ENCODE data around the gene SLC44A4.

SLC44A4 gene

GRCh38 chr6:31896493-31896855, 17.7 kb upstream of the SLC44A4 start:
- Histone ChIP-seq H3K79me2 (ENCODE audit: insufficient read depth, low read length) (no peaks in the 10 kb centered on the region), H3K9me3 (ENCODE audit: low read length) (no peaks in the 10 kb centered on the region), H3K4me1 (ENCODE audit: insufficient read depth, low read length, severe bottlenecking) (peaks cover 41% of the 10 kb centered on the region), H3K4me3 (ENCODE audit: low read depth, low read length, poor library complexity, severe bottlenecking) (peak overlapping the region; percentile 69), H3K9me2 (ENCODE audit: low read depth, low read length) (no peaks in the 10 kb centered on the region), H4K20me1 (ENCODE audit: insufficient read depth, low read length) (no peaks in the 10 kb centered on the region), H3K27me3 (ENCODE audit: insufficient read depth, low read length) (no peaks in the 10 kb centered on the region), H3K36me3 (ENCODE audit: insufficient read depth, low read length) (peaks cover 36% of the 10 kb centered on the region; the same call in 1 of the 2 replicates), H2AFZ (ENCODE audit: low read length) (no peak overlapping the region), H3K27ac (ENCODE audit: low read depth, low read length, poor library complexity, severe bottlenecking) (peak overlapping the region; percentile 64), H3F3A (ENCODE audit: insufficient read depth, low read length) (no peaks in the 10 kb centered on the region), H3K4me2 (ENCODE audit: low read length) (peak overlapping the region; percentile 91), H3K9ac (ENCODE audit: low read length) (peak overlapping the region; percentile 86)
- TF ChIP-seq, protein P1, sequence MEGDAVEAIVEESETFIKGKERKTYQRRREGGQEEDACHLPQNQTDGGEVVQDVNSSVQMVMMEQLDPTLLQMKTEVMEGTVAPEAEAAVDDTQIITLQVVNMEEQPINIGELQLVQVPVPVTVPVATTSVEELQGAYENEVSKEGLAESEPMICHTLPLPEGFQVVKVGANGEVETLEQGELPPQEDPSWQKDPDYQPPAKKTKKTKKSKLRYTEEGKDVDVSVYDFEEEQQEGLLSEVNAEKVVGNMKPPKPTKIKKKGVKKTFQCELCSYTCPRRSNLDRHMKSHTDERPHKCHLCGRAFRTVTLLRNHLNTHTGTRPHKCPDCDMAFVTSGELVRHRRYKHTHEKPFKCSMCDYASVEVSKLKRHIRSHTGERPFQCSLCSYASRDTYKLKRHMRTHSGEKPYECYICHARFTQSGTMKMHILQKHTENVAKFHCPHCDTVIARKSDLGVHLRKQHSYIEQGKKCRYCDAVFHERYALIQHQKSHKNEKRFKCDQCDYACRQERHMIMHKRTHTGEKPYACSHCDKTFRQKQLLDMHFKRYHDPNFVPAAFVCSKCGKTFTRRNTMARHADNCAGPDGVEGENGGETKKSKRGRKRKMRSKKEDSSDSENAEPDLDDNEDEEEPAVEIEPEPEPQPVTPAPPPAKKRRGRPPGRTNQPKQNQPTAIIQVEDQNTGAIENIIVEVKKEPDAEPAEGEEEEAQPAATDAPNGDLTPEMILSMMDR (IDR thresholded peaks at IDR 0.05; ENCODE audit: low read length), result no peak
- TF ChIP-seq EZH2 (IDR thresholded peaks at IDR 0.05; ENCODE audit: borderline replicate concordance, low read length), result no peak

DNA sequence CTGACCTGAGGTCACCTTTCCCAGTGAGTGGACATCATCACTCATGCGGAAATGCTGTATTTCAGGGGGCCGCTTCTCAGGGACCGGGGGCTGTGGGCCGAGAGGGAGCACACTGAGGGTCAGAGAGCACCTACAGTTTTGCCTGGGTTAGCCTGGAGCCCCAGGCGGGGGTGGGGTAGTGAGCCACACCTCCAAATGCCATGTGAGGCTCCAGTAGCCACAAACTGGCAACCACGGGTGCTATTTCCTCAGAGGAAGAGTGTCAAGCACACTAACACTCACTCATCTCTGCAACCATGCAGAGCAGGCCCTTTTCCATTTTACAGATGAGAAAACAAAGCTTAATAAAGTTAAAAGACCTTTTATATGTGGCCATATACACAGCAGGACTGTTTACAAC, 14.0 kb upstream of the SLC44A4 start:
- Histone ChIP-seq H3K9me2 (ENCODE audit: low read depth, low read length) (no peaks in the 10 kb centered on the region), H4K20me1 (ENCODE audit: insufficient read depth, low read length) (no peaks in the 10 kb centered on the region), H3F3A (ENCODE audit: insufficient read depth, low read length) (no peaks in the 10 kb centered on the region), H3K36me3 (ENCODE audit: insufficient read depth, low read length) (peaks cover 64% of the 10 kb centered on the region), H3K27me3 (ENCODE audit: insufficient read depth, low read length) (no peaks in the 10 kb centered on the region), H3K79me2 (ENCODE audit: insufficient read depth, low read length) (no peaks in the 10 kb centered on the region), H3K4me1 (ENCODE audit: insufficient read depth, low read length, severe bottlenecking) (peaks cover 11% of the 10 kb centered on the region), H3K4me3 (ENCODE audit: low read depth, low read length, poor library complexity, severe bottlenecking) (no peak overlapping the region), H2AFZ (ENCODE audit: low read length) (no peak overlapping the region), H3K4me2 (ENCODE audit: low read length) (no peak overlapping the region), H3K9ac (ENCODE audit: low read length) (no peak overlapping the region), H3K9me3 (ENCODE audit: low read length) (no peaks in the 10 kb centered on the region), H3K27ac (ENCODE audit: low read depth, low read length, poor library complexity, severe bottlenecking) (no peak overlapping the region)
- TF ChIP-seq, protein P1 (IDR thresholded peaks at IDR 0.05; ENCODE audit: low read length), result no peak
- TF ChIP-seq EZH2 (IDR thresholded peaks at IDR 0.05; ENCODE audit: borderline replicate concordance, low read length), result no peak

GRCh38 chr6:31889331-31889972, 10.7 kb upstream of the SLC44A4 start:
- Histone ChIP-seq H4K20me1 (ENCODE audit: insufficient read depth, low read length) (no peaks in the 10 kb centered on the region), H3K4me3 (ENCODE audit: low read depth, low read length, poor library complexity, severe bottlenecking) (no peak overlapping the region), H3K4me2 (ENCODE audit: low read length) (no peak overlapping the region), H3K79me2 (ENCODE audit: insufficient read depth, low read length) (no peaks in the 10 kb centered on the region), H3K36me3 (ENCODE audit: insufficient read depth, low read length) (peaks cover 77% of the 10 kb centered on the region), H3K9me2 (ENCODE audit: low read depth, low read length) (no peaks in the 10 kb centered on the region), H3K4me1 (ENCODE audit: insufficient read depth, low read length, severe bottlenecking) (no peaks in the 10 kb centered on the region), H3K27ac (ENCODE audit: low read depth, low read length, poor library complexity, severe bottlenecking) (no peak overlapping the region), H3K9ac (ENCODE audit: low read length) (no peak overlapping the region), H3K9me3 (ENCODE audit: low read length) (no peaks in the 10 kb centered on the region), H3K27me3 (ENCODE audit: insufficient read depth, low read length) (no peaks in the 10 kb centered on the region), H2AFZ (ENCODE audit: low read length) (no peak overlapping the region), H3F3A (ENCODE audit: insufficient read depth, low read length) (no peaks in the 10 kb centered on the region)
- TF ChIP-seq, protein P1 (IDR thresholded peaks at IDR 0.05; ENCODE audit: low read length), result no peak
- no peak for TF ChIP-seq EZH2 (IDR thresholded peaks at IDR 0.05; ENCODE audit: borderline replicate concordance, low read length)

All from OCI-LY1 (cell line).